ENCODE data around the gene PSEN1. TPM values are rescaled to one million over a fixed set of nuclear protein-coding genes. Genes with fewer than 3 reads are reported as not detected.
A peak's percentile ranks its signal among the peaks of the same experiment; 100 is the strongest.

The PSEN1 gene
- total RNA-seq, 4 donors from 2014 or later, result 39.6 to 77.6 (median 47.4) TPM

DNA sequence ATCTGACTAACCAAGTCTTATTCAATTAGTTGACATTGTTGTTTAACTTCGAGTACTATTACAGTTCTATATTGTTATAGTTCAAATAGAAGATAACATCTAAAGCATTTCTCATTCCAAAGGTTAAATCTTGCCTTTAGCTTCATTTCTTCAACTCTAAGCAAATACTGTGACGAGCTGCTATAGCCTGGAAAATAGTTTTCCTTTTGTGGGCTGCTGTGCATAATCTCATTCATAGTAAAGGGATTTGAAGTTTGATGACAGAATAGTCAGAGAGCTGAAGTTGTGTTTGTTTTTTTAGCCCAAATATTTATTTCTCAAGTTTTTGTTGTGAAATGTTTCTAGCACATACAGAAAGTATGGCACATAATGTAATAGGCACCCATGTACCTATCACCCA, 13.4 kb downstream of the PSEN1 start:
- Histone ChIP-seq H3K4me1 (peaks cover 0 to 28% (median 0%) of the 10 kb centered on the region in 4 donors), H3K27ac (no peak overlapping the region), H3K36me3 (peaks cover 0 to 63% (median 7%) of the 10 kb centered on the region in 3 donors), H3K27me3 (no peaks in the 10 kb centered on the region), H3K9me3 (no peaks in the 10 kb centered on the region), H3K4me3 (no peak overlapping the region)
- no peak for TF ChIP-seq EP300 (IDR thresholded peaks at IDR 0.05)
- TF ChIP-seq POLR2A (IDR thresholded peaks at IDR 0.05), result no peak
- TF ChIP-seq, protein P1, sequence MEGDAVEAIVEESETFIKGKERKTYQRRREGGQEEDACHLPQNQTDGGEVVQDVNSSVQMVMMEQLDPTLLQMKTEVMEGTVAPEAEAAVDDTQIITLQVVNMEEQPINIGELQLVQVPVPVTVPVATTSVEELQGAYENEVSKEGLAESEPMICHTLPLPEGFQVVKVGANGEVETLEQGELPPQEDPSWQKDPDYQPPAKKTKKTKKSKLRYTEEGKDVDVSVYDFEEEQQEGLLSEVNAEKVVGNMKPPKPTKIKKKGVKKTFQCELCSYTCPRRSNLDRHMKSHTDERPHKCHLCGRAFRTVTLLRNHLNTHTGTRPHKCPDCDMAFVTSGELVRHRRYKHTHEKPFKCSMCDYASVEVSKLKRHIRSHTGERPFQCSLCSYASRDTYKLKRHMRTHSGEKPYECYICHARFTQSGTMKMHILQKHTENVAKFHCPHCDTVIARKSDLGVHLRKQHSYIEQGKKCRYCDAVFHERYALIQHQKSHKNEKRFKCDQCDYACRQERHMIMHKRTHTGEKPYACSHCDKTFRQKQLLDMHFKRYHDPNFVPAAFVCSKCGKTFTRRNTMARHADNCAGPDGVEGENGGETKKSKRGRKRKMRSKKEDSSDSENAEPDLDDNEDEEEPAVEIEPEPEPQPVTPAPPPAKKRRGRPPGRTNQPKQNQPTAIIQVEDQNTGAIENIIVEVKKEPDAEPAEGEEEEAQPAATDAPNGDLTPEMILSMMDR (IDR thresholded peaks at IDR 0.05), result no peak
- DNase-seq (ENCODE audit: low spot score in 2 of 2), result no peak
- 77 to 88% methylated on average over 2 of the region's 2 CpGs for WGBS, 2 donors

DNA sequence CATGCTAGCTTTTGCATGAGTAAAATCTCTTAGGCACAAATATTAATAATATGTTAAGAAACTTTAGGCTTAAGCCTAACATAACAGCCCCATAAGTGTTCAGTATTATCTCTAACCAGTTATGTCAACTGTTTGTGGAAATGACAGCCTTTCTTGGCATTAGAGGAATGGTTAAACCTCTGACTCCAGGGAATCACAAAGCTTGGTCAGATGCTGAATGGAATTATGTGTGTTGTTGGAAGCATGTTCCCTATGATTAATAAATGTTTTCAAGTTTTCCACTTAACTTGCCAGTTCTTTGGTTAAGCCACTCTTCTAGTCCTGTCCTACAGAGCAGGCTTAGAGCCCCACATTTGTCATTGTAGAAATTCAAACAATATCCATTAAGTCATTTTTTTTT, 17.0 kb downstream of the PSEN1 start:
- Histone ChIP-seq H3K4me1 (no peaks in the 10 kb centered on the region), H3K36me3 (peaks cover 0 to 88% (median 14%) of the 10 kb centered on the region in 3 donors), H3K27ac (no peak overlapping the region), H3K4me3 (no peak overlapping the region), H3K27me3 (no peaks in the 10 kb centered on the region), H3K9me3 (no peaks in the 10 kb centered on the region)
- DNase-seq (ENCODE audit: low spot score in 2 of 2), result no peak
- TF ChIP-seq, protein P1 (IDR thresholded peaks at IDR 0.05), result no peak
- no peak for TF ChIP-seq EP300 (IDR thresholded peaks at IDR 0.05)
- no peak for TF ChIP-seq POLR2A (IDR thresholded peaks at IDR 0.05)

DNA sequence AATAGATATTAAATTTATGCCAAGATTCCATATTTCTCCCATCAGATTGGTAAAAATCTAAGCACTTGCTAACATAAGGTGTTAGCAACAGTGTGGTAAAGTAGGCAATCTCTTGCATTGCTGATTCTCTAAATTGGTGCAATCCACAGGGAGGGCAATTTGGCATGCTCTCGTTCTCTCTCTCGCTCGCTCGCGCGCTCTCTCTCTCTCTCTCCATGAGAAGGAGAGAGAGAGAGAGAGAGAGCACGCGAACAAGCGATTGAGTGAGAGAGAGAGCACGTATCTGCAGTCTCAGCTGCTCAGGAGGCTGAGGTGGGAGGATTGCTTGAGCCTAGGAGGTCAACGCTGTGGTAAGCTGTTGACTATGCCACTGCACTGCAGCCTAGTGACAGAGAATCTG, 25.9 kb downstream of the PSEN1 start:
- Histone ChIP-seq H3K27ac (no peak overlapping the region), H3K27me3 (no peaks in the 10 kb centered on the region), H3K9me3 (no peaks in the 10 kb centered on the region), H3K36me3 (peaks cover 0 to 79% (median 3%) of the 10 kb centered on the region in 3 donors), H3K4me3 (no peak overlapping the region), H3K4me1 (peaks cover 0 to 2% (median 0%) of the 10 kb centered on the region in 4 donors)
- 86 to 87% methylated on average over 11 of the region's 11 CpGs for WGBS, 2 donors
- no peak for DNase-seq (ENCODE audit: low spot score in 2 of 2)
- TF ChIP-seq, protein P1 (IDR thresholded peaks at IDR 0.05), result no peak
- no peak for TF ChIP-seq EP300 (IDR thresholded peaks at IDR 0.05)

DNA sequence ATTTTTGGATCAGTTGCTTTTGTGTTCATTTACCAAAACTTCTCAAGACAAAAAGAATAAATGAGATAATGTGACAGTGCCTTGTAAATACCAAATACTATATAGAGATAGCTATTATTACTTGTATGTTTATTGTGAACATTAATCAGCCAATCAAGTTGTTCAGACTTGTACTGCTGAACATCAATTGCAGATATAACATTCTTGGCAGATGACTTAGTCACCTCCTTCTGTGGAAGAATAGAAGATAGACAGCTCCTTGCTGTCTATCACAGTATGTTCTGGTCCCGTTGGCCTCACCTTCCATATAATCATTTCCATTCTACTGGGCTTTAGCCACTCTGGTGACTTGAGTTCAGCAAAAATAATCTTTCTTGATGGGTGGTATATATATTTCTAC, 30.1 kb downstream of the PSEN1 start:
- no peak for DNase-seq (ENCODE audit: low spot score in 2 of 2)
- Histone ChIP-seq H3K9me3 (no peaks in the 10 kb centered on the region), H3K27me3 (no peaks in the 10 kb centered on the region), H3K4me1 (peaks cover 0 to 12% (median 0%) of the 10 kb centered on the region in 4 donors), H3K27ac (no peak overlapping the region), H3K36me3 (peaks cover 0 to 84% (median 15%) of the 10 kb centered on the region in 3 donors), H3K4me3 (no peak overlapping the region)
- WGBS, 2 donors, result 78 to 84% methylated on average over 1 of the region's 1 CpG
- TF ChIP-seq EP300 (IDR thresholded peaks at IDR 0.05), result no peak
- TF ChIP-seq, protein P1 (IDR thresholded peaks at IDR 0.05), result no peak
- no peak for TF ChIP-seq POLR2A (IDR thresholded peaks at IDR 0.05)

DNA sequence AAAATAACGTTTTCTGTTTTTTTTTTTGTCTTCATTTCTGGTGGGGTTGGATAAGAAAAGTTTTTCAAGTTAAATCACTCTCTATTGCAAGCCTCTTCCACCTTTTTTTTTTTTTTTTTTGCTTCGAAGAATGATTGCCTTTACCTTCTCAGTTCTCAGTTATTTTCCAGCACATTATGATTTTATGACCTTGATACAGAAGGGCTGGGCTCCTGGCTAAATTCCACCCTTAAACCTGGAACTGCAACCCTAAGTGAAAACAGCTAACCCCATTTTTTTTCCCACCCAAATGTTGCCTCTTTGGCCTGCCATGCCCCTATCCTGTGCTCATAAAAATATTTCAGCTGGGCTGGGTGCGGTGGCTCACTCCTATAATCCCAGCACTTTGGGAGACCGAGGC, 31.4 kb downstream of the PSEN1 start:
- DNase-seq (ENCODE audit: low spot score in 2 of 2), result no peak
- no peak for TF ChIP-seq EP300 (IDR thresholded peaks at IDR 0.05)
- H3K4me1 ChIP-seq, result peaks cover 0 to 13% (median 0%) of the 10 kb centered on the region in 4 donors
- H3K9me3 ChIP-seq, result no peaks in the 10 kb centered on the region
- 73 to 85% methylated on average over 4 of the region's 4 CpGs for WGBS, 2 donors
- peaks cover 0 to 88% (median 16%) of the 10 kb centered on the region in 3 donors for H3K36me3 ChIP-seq
- no peaks in the 10 kb centered on the region for H3K27me3 ChIP-seq
- H3K27ac ChIP-seq, result peak overlapping the region in 2 of 4 donors; percentile 49 to 72
- H3K4me3 ChIP-seq, result no peak overlapping the region

DNA sequence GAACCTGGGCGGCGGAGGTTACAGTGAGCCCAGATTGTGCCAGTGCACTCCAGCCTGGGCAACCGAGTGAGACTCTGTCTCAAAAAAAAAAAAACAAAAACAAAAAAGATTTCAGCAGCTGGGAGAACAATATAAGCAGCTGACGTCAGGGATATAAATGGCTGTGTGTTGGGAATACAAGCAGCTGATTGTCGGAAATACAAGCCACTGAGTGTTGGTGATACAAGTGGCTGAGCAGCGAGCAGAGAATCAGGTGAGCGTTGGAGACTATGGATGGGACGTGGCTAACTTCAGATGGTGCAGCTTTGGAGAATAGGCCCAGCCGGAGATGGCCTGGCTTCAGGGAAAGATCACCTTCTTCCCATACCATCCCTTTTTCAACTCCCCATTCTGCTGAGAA, 32.0 kb downstream of the PSEN1 start:
- Histone ChIP-seq H3K4me3 (no peak overlapping the region), H3K27me3 (no peaks in the 10 kb centered on the region), H3K9me3 (no peaks in the 10 kb centered on the region), H3K4me1 (peaks cover 0 to 15% (median 0%) of the 10 kb centered on the region in 4 donors), H3K27ac (peak overlapping the region in 2 of 4 donors; percentile 71 to 72), H3K36me3 (peaks cover 0 to 87% (median 16%) of the 10 kb centered on the region in 3 donors)
- DNase-seq (ENCODE audit: low spot score in 2 of 2), result no peak
- WGBS, 2 donors, result 60 to 63% methylated on average over 9 of the region's 9 CpGs
- TF ChIP-seq POLR2A (IDR thresholded peaks at IDR 0.05) (no peak), EP300 (IDR thresholded peaks at IDR 0.05) (peak in 1 of 2 donors; percentile 37)
- TF ChIP-seq, protein P1 (IDR thresholded peaks at IDR 0.05), result no peak

Data from tibial nerve (tissue), 4 donors.